Transverse colon (tissue), 4 donors: ENCODE data around the gene ADSL.

ENCODE experiments used
- CTCF ChIP-seq, 5 experiments: fragments of 200-600 bp in 3 of 5; fragments of 450-650 bp in 2 of 5; sonication (generic) in 3 of 5; IDR thresholded peaks; 1 replicate in 2 of 5; 2 replicates in 3 of 5; pipeline ENCODE4 v1.5.1; 2016 to 2017; ENCODE audit warnings: antibody characterized with exemption in 5 of 5, inconsistent platforms in 3 of 5, mild to moderate bottlenecking in 2 of 5, moderate library complexity in 1 of 5
- POLR2A ChIP-seq: fragments of 450-650 bp; IDR thresholded peaks from one replicate; pipeline ENCODE4 v1.6.1; 2016; ENCODE audit warnings: antibody characterized with exemption, mild to moderate bottlenecking, moderate library complexity
- POLR2AphosphoS5 ChIP-seq, 3 donors: sonication (generic); formaldehyde crosslinking; IDR thresholded peaks; one replicate each; pipeline ENCODE4 v1.6.1; 2016; ENCODE audit warnings: antibody characterized with exemption in 3 of 3

DNA sequence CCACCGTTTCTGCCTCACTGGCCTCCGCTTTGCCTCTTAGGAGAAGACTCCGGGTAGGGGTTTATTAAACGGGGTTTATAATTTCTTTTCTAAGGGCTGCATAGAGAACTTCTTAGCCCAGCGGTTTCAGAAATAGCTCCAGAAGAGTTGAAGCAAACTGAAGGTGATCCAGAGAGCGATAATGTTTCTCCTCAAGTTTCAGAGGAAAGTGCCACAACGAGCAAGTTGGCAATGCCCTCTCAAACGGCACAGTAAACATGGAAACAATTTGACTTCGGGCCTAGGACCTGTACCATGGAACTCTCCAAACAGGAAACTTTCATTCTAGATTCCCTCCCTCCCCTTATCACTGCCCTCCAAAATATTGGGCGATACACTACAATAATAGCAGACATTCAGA is 1.0 kb downstream of the ADSL start:
- TF ChIP-seq CTCF (IDR thresholded peaks at IDR 0.05) (no peak), POLR2AphosphoS5 (IDR thresholded peaks at IDR 0.05) (no peak), POLR2A (no peak)
